CMK (cell line): Measurements from ENCODE around the gene CATSPERZ.

ENCODE experiments used
- DNase-seq: peaks from one replicate; pipeline ENCODE4 v3.0.0-alpha.2; 2010; ENCODE audit warnings: low read depth

The CATSPERZ gene

GRCh38 chr11:64299847-64300648 is at the start of gene CATSPERZ:
CATSPERZ (plus strand) TSS chr11:64300358; CDS start chr11:64300411, 53 bp downstream.
- no peak for DNase-seq

- DNase-seq, result no peak
Observed at GRCh38 chr11:64250415-64251015, 49.6 kb upstream of the CATSPERZ start.

GRCh38 chr11:64251016-64251752 is 49.0 kb upstream of the CATSPERZ start, which contains the start of gene PLCB3:
PLCB3 (plus strand) TSS chr11:64251530; CDS start chr11:64251650, 120 bp downstream.
- no peak for DNase-seq

GRCh38 chr11:64251753-64252002 is 48.5 kb upstream of the CATSPERZ start:
- DNase-seq, result no peak

- DNase-seq, result no peak
Observed at GRCh38 chr11:64252003-64252872, 47.9 kb upstream of the CATSPERZ start.

- DNase-seq, result no peak
Observed at GRCh38 chr11:64253043-64253442, 47.1 kb upstream of the CATSPERZ start.

GRCh38 chr11:64253481-64253880 is 46.7 kb upstream of the CATSPERZ start:
- no peak for DNase-seq

GRCh38 chr11:64254326-64254725 is 45.8 kb upstream of the CATSPERZ start:
- no peak for DNase-seq

GRCh38 chr11:64255135-64256128 is 44.7 kb upstream of the CATSPERZ start:
- DNase-seq, result no peak

- DNase-seq, result no peak
Observed at GRCh38 chr11:64256300-64256699, 43.9 kb upstream of the CATSPERZ start.

GRCh38 chr11:64258356-64258755 is 41.8 kb upstream of the CATSPERZ start:
- DNase-seq, result no peak

- no peak for DNase-seq
Observed at GRCh38 chr11:64258946-64259532, 41.1 kb upstream of the CATSPERZ start.

GRCh38 chr11:64259533-64260067 is 40.6 kb upstream of the CATSPERZ start:
- no peak for DNase-seq

GRCh38 chr11:64260147-64260708 is 39.9 kb upstream of the CATSPERZ start:
- no peak for DNase-seq

- no peak for DNase-seq
Observed at GRCh38 chr11:64261556-64262080, 38.5 kb upstream of the CATSPERZ start.

GRCh38 chr11:64262271-64263002 is 37.7 kb upstream of the CATSPERZ start:
- no peak for DNase-seq

GRCh38 chr11:64263021-64263946 is 36.9 kb upstream of the CATSPERZ start:
- no peak for DNase-seq

- no peak for DNase-seq
Observed at GRCh38 chr11:64263947-64264317, 36.2 kb upstream of the CATSPERZ start.
